Suprapubic skin (tissue), 4 donors: ENCODE measurements around the gene UGCG. TPM values are rescaled to one million over a fixed set of nuclear protein-coding genes. Genes with fewer than 3 reads are reported as not detected.

Source experiments
- DNase-seq, 2 donors: peaks; one replicate each; pipeline ENCODE4 v3.0.0-alpha.2; 2019; ENCODE audit warnings: low spot score in 2 of 2
- H3K27ac ChIP-seq: fragments of 200-600 bp; sonication (generic); one replicate; pipeline ENCODE4 v1.5.1; 2019
- H3K27me3 ChIP-seq: fragments of 200-600 bp; sonication (generic); one replicate; pipeline ENCODE4 v1.5.1; 2019
- H3K36me3 ChIP-seq: fragments of 200-600 bp; sonication (generic); one replicate; pipeline ENCODE4 v1.5.1; 2019
- H3K4me1 ChIP-seq: fragments of 200-600 bp; sonication (generic); one replicate; pipeline ENCODE4 v1.5.1; 2019
- H3K4me3 ChIP-seq: fragments of 200-600 bp; sonication (generic); one replicate; pipeline ENCODE4 v1.5.1; 2019; ENCODE audit warnings: mild to moderate bottlenecking
- H3K9me3 ChIP-seq: fragments of 200-600 bp; sonication (generic); one replicate; pipeline ENCODE4 v1.5.1; 2019
- CTCF ChIP-seq, 2 donors: fragments of 200-600 bp in 1 of 2; fragments of 450-650 bp in 1 of 2; sonication (generic) in 1 of 2; IDR thresholded peaks; one replicate each; pipeline ENCODE4 v1.5.1; 2016 to 2019; ENCODE audit warnings: antibody characterized with exemption in 2 of 2, mild to moderate bottlenecking in 1 of 2, moderate library complexity in 1 of 2
- EP300 ChIP-seq: sonication (generic); formaldehyde crosslinking; IDR thresholded peaks from one replicate; pipeline ENCODE4 v1.6.1; 2017; ENCODE audit warnings: antibody characterized with exemption
- POLR2A ChIP-seq, 2 donors: fragments of 450-650 bp; IDR thresholded peaks; one replicate each; pipeline ENCODE4 v1.6.1; 2017; ENCODE audit warnings: antibody characterized with exemption in 2 of 2, mild to moderate bottlenecking in 2 of 2, moderate library complexity in 2 of 2
- POLR2AphosphoS5 ChIP-seq, 3 donors: sonication (generic); formaldehyde crosslinking; IDR thresholded peaks; one replicate each; pipeline ENCODE4 v1.6.1; 2017; ENCODE audit warnings: antibody characterized with exemption in 3 of 3
- WGBS: methylation state at CpG from one replicate; pipeline ENCODE4 v1.1.5; 2018; 5-methylcytosine and 5-hydroxymethylcytosine counted together
- total RNA-seq, 4 donors: library from RNA; depleted of rRNA; stranded (reverse); fragments of >200 nt; gene quantifications; one replicate each; pipeline ENCODE4 v1.1.0, GENCODE V29; 2016

UGCG gene
- total RNA-seq, 4 donors from 2014 or later: 50.0 to 134 (median 99.8) TPM

GRCh38 chr9:111961009-111961408 lies 64.4 kb downstream of the UGCG start:
- H3K9me3 ChIP-seq: no peaks in the 10 kb centered on the region
- 65% methylated on average over 2 of the region's 2 CpGs for WGBS
- peaks cover 21% of the 10 kb centered on the region for H3K4me1 ChIP-seq
- no peaks in the 10 kb centered on the region for H3K36me3 ChIP-seq
- no peaks in the 10 kb centered on the region for H3K27me3 ChIP-seq
- DNase-seq: no peak
- no peak overlapping the region for H3K4me3 ChIP-seq
- no peak for TF ChIP-seq CTCF (IDR thresholded peaks at IDR 0.05)
- no peak for TF ChIP-seq POLR2A (IDR thresholded peaks at IDR 0.05)
- no peak for TF ChIP-seq POLR2AphosphoS5 (IDR thresholded peaks at IDR 0.05)
- TF ChIP-seq EP300: no peak
- no peak overlapping the region for H3K27ac ChIP-seq

- Histone ChIP-seq H3K27me3 (no peaks in the 10 kb centered on the region), H3K36me3 (no peaks in the 10 kb centered on the region), H3K27ac (no peak overlapping the region), H3K9me3 (no peaks in the 10 kb centered on the region), H3K4me1 (peaks cover 21% of the 10 kb centered on the region), H3K4me3 (no peak overlapping the region)
- no peak for DNase-seq
- TF ChIP-seq CTCF (IDR thresholded peaks at IDR 0.05): no peak
- no peak for TF ChIP-seq POLR2AphosphoS5 (IDR thresholded peaks at IDR 0.05)
- no peak for TF ChIP-seq POLR2A (IDR thresholded peaks at IDR 0.05)
- 63% methylated on average over 5 of the region's 5 CpGs for WGBS
Measured at GRCh38 chr9:111961575-111961974, 65.0 kb downstream of the UGCG start.

GRCh38 chr9:111962021-111962420 lies 65.4 kb downstream of the UGCG start:
- no peak for DNase-seq
- H3K27me3 ChIP-seq: no peaks in the 10 kb centered on the region
- H3K27ac ChIP-seq: no peak overlapping the region
- TF ChIP-seq POLR2A (IDR thresholded peaks at IDR 0.05) (no peak), POLR2AphosphoS5 (IDR thresholded peaks at IDR 0.05) (no peak), EP300 (no peak), CTCF (IDR thresholded peaks at IDR 0.05) (no peak)
- no peaks in the 10 kb centered on the region for H3K36me3 ChIP-seq
- peaks cover 21% of the 10 kb centered on the region for H3K4me1 ChIP-seq
- H3K4me3 ChIP-seq: no peak overlapping the region
- 84% methylated on average over 6 of the region's 6 CpGs for WGBS
- no peaks in the 10 kb centered on the region for H3K9me3 ChIP-seq

GRCh38 chr9:111963995-111964394 lies 67.4 kb downstream of the UGCG start:
- Histone ChIP-seq H3K36me3 (no peaks in the 10 kb centered on the region), H3K9me3 (no peaks in the 10 kb centered on the region), H3K27ac (no peak overlapping the region), H3K4me3 (no peak overlapping the region), H3K27me3 (no peaks in the 10 kb centered on the region), H3K4me1 (peaks cover 6% of the 10 kb centered on the region)
- DNase-seq: no peak
- 100% methylated on average over 2 of the region's 2 CpGs for WGBS
- TF ChIP-seq EP300 (no peak), POLR2AphosphoS5 (IDR thresholded peaks at IDR 0.05) (no peak), POLR2A (IDR thresholded peaks at IDR 0.05) (no peak), CTCF (IDR thresholded peaks at IDR 0.05) (no peak)

- Histone ChIP-seq H3K27ac (no peak overlapping the region), H3K4me1 (peaks cover 3% of the 10 kb centered on the region), H3K9me3 (no peaks in the 10 kb centered on the region), H3K27me3 (no peaks in the 10 kb centered on the region), H3K36me3 (no peaks in the 10 kb centered on the region), H3K4me3 (no peak overlapping the region)
- 79% methylated on average over 5 of the region's 5 CpGs for WGBS
- TF ChIP-seq POLR2AphosphoS5 (IDR thresholded peaks at IDR 0.05): no peak
- no peak for TF ChIP-seq EP300
- TF ChIP-seq POLR2A (IDR thresholded peaks at IDR 0.05): no peak
- TF ChIP-seq CTCF (IDR thresholded peaks at IDR 0.05): no peak
- DNase-seq: no peak
Measured at GRCh38 chr9:111965566-111966019, 69.0 kb downstream of the UGCG start.
